HG03196 (cell line): Measurements from ENCODE around the gene CCL26.
"Not testable (repeated sequence)": the region's sequence is repeated elsewhere in the genome, so short reads cannot be mapped to it uniquely, and the experiment has no call there.

Experiments
- ATAC-seq: cut with Tn5 transposase; IDR thresholded peaks from one replicate; pipeline ENCODE4 v1.9.1; 2021; ENCODE audit not compliant: unreplicated experiment

The CCL26 gene

GRCh38 chr7:75739796-75740672 is 32.0 kb downstream of the CCL26 start:
- no peak for ATAC-seq

DNA sequence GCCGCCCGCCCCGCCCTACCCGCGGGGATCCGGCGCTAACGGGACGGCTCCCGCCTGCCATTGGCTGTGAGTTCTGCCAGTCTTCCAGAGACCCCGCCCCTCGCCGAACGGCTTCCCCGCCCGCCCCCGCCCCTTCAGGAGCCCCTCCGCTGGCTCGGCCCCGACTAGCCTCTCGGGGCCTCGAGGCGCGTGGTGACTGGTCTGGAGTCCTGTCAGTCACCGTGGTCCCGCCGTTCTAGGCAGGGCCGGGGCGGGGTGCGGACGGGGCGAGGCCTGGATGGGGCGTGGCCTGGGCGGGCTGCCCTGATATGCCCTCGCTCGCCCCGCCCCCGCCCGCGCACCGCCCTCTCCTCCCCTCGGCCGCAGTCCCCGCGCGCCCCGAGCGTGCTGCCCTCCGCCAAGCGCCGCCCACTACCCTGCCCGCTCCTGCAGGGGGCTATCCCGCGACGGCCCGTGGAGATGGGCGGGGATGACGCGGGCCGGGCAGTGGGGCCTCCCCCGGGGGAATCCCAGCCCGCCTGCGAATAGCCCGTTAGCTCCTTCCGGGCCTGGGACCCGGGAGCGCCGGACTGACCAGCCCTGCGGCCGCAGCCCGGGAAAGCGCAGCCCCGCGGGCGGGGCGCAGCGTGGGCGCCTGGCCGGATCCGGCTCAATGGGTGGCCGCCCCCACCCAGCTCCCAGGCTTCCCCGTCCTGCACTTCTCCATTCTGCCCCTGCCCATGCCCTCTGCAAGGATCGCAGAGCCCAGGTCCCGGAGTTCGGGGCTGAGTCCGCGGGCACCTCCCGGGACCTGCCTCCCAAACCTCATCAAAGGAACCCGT is 32.8 kb downstream of the CCL26 start:
- ATAC-seq = peak; percentile 87

GRCh38 chr7:75738604-75738974 is 33.4 kb downstream of the CCL26 start, which contains the start of gene HIP1:
TSS of gene HIP1 (minus strand) at chr7:75738941. CDS start at chr7:75738920, 21 bp downstream.
- no peak for ATAC-seq

DNA sequence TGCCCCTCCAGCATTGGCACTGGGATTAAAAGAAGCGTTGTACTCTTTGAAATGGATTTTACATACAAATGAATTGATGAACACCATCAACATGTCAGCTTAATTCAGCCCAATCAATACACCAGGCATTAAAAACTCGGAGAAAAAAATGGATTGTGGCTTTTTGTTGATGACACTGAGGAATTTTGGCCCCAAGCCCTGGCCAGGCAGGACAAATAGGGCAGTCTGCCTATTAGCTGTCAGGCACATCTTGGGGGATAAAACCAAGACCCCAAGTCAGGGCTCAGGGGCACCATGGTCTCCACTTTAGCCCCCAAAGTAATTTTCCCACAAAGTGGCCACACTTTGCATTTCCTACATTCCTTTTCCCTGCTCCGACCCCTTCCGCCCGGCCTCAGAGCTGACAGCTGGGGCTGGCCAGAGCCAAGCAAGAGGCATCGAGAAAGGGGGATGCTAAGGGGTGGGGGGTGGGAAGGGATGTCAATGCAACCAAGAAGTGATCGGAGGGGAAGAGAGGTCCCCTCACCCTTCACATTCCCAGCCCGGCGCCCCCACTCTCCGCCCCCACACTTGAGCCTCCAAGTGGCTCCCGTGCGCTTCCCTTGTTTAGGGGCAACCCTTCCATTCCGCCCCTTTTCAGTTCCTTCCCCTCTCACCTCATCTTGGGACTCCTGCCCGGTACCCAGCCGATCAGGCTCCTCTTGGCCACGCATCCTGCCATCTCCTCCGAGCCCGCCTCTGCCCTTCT is 34.0 kb downstream of the CCL26 start:
- peak; percentile 2 for ATAC-seq

DNA sequence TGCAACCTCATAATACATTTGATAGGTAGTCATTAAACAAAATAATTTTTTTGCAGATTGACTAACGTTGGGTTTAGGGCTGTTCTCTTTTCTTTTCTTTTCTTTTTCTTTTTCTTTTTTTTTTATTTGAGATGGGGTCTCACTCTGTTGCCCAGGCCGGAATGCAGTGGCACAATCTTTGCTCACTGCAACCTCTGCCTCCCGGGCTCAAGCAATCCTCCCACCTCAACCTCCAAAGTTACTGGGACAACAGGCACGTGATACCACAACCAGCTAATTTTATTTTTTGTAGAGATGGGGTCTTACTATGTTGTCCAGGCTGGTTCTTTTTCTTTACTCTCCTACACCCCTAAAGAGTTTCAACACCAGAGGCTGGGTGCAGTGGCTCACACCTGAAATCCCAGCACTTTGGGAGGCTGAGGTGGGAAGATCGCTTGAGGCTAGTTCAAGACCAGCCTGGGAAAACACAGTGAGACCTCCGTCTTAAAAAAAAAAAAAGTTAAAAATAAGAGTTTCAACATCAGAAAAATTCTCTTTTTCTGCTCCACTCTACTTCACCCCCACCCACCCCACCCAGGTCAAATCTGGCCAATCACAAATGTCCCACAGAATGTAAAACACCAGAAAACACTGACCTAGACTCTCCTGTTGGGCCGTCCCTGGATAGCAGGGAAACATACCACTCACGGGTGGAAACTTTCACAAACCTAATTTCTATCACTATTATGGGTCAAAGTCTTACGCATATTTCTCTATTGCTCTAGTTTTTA is 36.2 kb downstream of the CCL26 start:
- no peak for ATAC-seq

DNA sequence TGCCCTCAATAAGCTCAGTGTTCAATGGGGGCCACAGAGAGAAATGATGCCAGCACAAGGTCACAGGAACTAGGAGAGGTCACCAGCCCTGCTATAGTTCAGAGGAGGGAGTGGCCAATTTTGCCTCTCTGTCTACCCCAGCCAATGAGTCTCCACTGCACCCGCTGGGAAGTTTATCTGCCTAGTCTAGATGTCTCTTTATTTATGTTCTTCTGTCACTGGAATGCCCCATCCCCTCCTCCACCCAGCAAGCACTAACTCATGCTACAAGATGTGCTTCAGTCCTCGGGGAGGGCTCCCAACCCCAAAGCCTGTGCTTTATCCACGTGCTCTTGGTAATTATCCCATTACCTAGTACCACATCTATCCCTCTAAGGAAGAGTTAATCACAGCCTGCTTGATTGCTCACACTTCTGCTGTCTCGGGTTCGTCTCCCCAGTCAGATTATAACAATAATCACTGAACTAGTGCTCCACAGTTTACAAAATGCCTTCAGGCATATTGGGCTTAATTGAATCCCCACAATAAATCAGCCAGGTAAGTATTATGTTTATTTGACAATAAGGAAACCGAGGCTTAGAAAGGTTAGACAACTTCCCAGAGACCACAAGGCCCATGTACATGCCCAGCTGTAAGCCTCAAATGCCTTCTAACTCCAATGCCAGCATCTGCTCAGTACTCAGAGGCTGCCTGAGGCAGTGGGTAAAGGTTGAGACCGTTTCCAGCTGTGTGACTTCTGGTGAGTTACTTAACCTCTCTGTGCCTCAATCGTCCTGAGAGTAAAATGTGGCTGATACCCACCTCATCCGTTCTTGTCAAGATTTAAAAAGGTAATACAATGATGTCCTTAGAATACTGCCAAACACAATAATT is 37.2 kb downstream of the CCL26 start:
- ATAC-seq = no peak

DNA sequence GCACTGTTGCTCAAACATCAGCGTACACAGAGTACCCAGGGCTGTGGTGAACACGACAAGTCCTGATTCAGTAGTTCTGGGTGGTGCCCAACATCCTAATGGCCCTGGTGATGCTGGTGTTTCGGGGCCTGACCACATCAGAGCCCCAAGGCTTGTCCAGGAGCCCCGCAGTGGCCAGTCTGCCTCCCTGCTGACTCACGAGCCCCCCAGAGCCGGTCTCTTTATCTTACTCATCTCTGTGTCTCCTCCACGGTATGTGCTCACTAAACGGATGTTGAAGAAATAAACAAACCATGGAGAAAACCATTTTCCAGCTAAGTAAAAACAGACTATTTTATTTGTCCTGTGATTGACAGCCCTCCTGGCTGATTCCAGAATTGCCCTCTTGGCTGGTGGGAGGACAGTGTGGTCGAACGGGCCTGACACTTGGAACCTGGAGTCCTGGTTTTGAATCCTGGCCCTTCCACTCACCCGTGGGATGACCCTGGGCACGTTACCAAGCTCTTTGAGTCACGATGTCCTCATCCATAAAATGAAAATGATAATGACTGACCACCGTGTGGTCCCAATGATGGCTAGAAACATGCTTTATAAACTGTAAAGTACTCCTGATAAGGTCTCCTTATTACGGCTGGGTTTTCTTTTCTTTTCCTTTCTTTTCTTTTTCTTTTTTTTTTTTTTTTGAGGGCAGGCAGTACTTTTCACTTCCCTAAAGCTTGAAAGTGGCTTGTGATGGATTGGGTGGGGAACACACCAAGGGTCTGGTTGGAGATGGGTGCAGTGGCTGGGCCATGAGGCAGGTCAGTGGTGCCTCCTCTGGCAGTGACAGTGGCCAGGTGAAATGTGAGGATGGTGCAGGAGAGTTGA is 39.0 kb downstream of the CCL26 start:
- no peak for ATAC-seq

DNA sequence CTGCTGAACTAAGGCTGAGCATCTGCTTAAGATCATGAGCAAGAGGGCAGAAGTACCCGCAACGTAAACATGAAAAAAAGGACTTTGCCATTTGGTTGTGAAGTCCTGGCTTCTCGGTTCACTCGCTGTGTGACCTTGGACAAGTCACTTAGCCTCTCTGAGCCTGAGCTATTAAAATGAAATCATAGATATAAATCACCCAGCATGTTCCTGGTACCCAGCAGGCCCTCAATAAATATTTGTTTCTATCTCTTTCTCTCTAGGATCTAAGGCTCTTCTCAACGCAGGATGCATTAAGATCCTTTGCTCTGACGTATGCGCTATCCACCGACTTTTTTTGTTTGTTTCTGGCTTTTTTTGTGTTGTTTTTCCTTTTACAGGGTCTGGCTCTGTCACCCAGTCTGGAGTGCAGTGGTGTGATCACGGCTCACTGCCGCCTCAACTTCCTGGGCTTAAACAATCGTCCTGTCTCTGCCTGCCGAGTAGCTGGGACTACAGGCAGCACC is 39.9 kb downstream of the CCL26 start:
- no peak for ATAC-seq

DNA sequence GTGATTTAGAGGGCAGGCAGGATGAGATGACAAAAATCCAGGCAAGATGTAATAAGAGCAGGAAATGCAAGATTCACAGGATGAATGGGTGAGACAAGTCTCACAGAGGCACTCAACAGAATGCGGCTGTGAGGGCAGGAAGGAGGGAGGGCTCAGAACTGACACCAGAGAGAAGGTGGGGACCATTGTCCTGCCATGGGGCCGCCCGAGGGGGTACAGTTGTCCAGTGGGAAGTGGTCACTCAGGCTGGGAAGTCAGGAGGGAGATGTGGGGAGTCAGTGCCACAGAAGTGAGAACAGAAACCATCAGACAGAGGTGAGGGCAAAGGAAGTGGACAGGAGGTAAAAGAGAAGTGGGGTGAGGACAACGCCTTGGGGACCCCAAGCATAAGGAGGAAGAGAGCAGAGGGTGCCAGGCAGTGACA is 42.1 kb downstream of the CCL26 start:
- no peak for ATAC-seq

- ATAC-seq = no peak
Observed at GRCh38 chr7:75727881-75728593, 44.0 kb downstream of the CCL26 start.

DNA sequence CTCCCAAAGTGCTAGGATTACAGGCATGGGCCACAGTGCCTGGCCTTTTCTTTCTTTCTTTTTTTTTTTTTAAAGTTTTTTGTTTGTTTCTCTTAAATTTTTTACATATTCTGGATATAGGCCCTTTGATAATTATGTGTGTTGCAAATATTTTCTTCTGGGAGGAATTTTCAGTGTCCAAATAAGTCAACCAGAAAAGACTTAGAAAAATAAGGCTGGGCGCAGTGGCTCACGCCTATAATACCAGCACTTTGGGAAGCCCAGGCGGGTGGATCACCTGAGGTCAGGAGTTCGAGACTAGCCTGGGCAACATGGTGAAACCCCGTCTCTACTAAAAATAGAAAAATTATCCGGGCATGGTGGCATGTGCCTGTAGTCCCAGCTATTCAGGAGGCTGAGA is 44.7 kb downstream of the CCL26 start:
- not testable (repeated sequence) for ATAC-seq

DNA sequence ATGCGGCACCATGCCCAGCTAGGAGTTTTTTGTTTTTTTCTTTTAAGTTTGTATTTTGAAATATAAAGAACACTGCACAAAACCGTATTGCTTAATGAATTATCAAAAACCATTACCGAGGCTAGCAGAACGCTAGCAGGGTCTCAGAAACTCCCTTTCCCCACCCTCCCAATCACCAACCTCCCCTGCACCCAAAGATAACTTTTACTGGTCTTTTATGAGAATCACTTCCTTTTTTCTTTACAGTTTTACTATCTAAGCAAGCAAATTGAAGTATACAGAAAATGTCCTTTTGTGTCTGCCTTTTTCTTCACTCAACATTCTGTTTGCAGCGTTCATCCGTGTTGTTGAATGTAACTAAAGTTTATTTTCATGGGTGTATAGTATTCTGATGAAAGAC is 46.7 kb downstream of the CCL26 start:
- ATAC-seq = no peak

GRCh38 chr7:75723444-75723843 is 48.6 kb downstream of the CCL26 start:
- ATAC-seq = no peak

GRCh38 chr7:75722373-75722772 is 49.6 kb downstream of the CCL26 start:
- ATAC-seq = no peak

DNA sequence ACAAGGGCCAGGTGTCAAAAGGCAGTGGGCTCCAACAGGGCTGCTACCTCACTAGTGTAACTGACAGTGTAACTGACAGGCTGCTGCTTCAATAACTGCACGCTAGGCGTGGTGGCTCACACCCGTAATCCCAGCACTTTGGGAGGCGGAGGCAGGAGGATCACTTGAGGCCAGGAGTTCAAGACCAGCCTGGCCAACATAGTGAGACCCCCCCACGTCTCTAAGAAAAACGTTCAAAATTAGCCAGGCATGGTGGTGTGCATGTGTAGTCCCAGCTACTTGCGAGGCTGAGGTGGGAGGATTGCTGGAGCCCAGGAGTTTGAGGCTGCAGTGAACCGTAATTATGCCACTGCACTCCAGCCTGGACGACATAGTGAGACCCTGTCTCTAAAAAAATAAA is 50.1 kb downstream of the CCL26 start:
- not testable (repeated sequence) for ATAC-seq

- no peak for ATAC-seq
Observed at GRCh38 chr7:75721426-75721825, 50.6 kb downstream of the CCL26 start.

GRCh38 chr7:75719626-75720025 is 52.4 kb downstream of the CCL26 start:
- no peak for ATAC-seq
